ENCODE results near the gene MAB21L4.

Gene MAB21L4

DNA sequence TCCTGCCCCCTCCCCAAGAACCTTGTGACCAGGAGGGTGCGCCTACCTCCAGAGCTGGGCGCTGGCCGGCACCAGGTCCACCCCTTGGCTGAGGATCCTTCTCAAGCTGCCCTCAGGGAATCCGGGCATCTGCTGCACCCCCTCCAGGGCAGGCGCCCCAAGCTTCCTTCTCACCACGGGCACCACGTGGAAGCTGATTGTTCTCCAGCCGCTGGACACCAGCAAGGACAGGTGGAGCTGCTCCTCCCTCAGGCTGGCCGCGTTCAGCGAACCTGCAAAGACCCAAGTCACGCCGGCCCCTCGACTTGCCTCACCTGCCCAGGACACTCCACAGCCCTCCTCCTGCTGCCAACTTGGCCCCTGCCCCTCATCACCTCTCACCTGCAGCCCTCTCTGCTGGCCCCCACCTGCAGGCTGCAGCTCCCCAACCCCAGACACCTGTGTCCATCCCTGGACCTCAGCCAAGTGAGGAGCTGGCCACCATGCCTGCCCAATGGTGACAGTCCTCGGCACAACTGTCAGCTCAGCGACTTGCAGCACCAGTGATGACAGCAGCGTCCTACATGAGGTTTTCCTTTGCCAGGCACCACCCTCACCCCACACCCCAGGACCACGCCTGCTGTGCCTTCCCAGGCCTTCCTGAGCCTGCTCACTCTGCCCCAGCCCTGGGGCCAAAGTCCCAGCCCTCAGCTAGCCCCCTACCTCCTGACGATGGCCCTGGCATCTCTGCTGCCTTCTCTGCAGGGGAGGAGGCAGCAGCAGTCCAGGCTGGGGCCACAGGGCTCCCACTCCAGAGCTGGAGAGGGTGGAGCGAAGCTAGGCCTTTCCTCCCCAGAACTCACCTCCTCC is 4.2 kb downstream of the MAB21L4 start:
- no peaks in the 10 kb centered on the region for H3K4me1 ChIP-seq

GRCh38 chr2:240890691-240891090 is 5.3 kb downstream of the MAB21L4 start:
- TF ChIP-seq, protein P1, sequence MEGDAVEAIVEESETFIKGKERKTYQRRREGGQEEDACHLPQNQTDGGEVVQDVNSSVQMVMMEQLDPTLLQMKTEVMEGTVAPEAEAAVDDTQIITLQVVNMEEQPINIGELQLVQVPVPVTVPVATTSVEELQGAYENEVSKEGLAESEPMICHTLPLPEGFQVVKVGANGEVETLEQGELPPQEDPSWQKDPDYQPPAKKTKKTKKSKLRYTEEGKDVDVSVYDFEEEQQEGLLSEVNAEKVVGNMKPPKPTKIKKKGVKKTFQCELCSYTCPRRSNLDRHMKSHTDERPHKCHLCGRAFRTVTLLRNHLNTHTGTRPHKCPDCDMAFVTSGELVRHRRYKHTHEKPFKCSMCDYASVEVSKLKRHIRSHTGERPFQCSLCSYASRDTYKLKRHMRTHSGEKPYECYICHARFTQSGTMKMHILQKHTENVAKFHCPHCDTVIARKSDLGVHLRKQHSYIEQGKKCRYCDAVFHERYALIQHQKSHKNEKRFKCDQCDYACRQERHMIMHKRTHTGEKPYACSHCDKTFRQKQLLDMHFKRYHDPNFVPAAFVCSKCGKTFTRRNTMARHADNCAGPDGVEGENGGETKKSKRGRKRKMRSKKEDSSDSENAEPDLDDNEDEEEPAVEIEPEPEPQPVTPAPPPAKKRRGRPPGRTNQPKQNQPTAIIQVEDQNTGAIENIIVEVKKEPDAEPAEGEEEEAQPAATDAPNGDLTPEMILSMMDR (IDR thresholded peaks at IDR 0.05), result no peak
- H3K27me3 ChIP-seq (ENCODE audit: control insufficient read depth, insufficient read depth, low read length), result no peaks in the 10 kb centered on the region
- no peaks in the 10 kb centered on the region for H3K9me3 ChIP-seq (ENCODE audit: control insufficient read depth, low read length)
- H3K9ac ChIP-seq, result no peak overlapping the region
- H3K4me2 ChIP-seq (ENCODE audit: low read length), result no peak overlapping the region
- H3K79me2 ChIP-seq, result no peaks in the 10 kb centered on the region
- H3K4me1 ChIP-seq, result no peaks in the 10 kb centered on the region
- no peak overlapping the region for H3K27ac ChIP-seq
- H3K4me3 ChIP-seq (ENCODE audit: low read depth, low read length), result no peak overlapping the region
- H2AFZ ChIP-seq, result no peak overlapping the region
- H3K36me3 ChIP-seq (ENCODE audit: control insufficient read depth, insufficient read depth, low read length), result no peaks in the 10 kb centered on the region

More for the DNA sequence above, 4.2 kb downstream of the MAB21L4 start:
- H3K27me3 ChIP-seq (ENCODE audit: control insufficient read depth, insufficient read depth, low read length), result no peaks in the 10 kb centered on the region
- no peak overlapping the region for H3K4me2 ChIP-seq (ENCODE audit: low read length)
- no peaks in the 10 kb centered on the region for H3K9me3 ChIP-seq (ENCODE audit: control insufficient read depth, low read length)
- no peak overlapping the region for H3K9ac ChIP-seq
- no peak overlapping the region for H3K27ac ChIP-seq
- H3K79me2 ChIP-seq, result no peaks in the 10 kb centered on the region
- TF ChIP-seq, protein P1 (IDR thresholded peaks at IDR 0.05), result no peak
- no peak overlapping the region for H3K4me3 ChIP-seq (ENCODE audit: low read depth, low read length)
- H3K36me3 ChIP-seq (ENCODE audit: control insufficient read depth, insufficient read depth, low read length), result no peaks in the 10 kb centered on the region
- no peak overlapping the region for H2AFZ ChIP-seq

DNA sequence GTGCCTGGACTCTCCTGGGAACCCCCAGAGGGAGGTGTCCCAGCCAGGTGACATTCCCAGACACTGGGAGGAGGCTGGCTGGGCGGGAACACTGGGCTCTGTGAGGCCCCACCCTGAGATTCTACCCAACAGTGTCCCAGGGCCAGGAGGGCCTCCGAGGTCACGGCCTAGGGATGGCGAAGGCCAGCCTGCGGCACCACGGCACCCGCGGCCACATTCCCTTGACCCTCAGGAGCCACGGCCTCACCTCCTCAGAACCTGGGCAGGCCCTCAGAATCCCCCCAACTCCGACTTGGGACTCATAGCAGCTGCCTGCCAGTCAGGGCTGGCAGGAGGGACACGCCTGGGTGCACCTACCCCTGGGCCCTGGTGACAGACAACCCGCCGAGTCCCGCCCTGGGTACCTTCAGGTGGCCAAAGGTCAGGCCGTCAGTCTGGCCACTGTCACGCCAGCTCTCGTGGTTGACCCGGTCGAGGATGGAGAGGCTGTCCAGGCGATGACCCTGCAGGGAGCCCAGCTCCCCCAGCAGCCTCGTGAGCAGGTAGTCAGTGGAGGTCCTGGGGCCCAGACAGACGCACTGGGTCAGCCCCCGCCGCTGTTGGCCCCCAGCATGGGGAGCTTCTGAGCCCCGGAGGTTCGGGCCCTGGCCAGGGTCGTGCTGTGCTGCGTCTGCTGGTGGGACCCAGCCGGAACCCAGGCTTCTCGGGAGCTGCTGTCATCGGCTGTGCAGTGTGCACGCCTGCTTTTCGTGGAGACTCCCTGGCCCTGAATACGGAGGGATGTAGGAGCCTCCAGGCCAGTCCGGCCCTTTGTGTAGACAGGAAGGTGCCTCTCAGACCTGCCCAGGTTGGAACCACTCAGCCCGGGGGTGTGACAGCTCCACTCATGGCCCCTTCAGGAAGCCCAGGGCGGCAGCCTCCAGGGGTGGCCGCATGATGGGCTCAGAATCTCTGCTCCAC is 6.1 kb downstream of the MAB21L4 start:
- H3K9me3 ChIP-seq (ENCODE audit: control insufficient read depth, low read length), result no peaks in the 10 kb centered on the region
- H3K27me3 ChIP-seq (ENCODE audit: control insufficient read depth, insufficient read depth, low read length), result no peaks in the 10 kb centered on the region
- no peak overlapping the region for H3K4me2 ChIP-seq (ENCODE audit: low read length)
- H3K9ac ChIP-seq, result no peak overlapping the region
- TF ChIP-seq, protein P1 (IDR thresholded peaks at IDR 0.05), result no peak
- no peaks in the 10 kb centered on the region for H3K79me2 ChIP-seq
- no peak overlapping the region for H3K27ac ChIP-seq
- no peaks in the 10 kb centered on the region for H3K4me1 ChIP-seq
- H2AFZ ChIP-seq, result no peak overlapping the region
- no peak overlapping the region for H3K4me3 ChIP-seq (ENCODE audit: low read depth, low read length)
- H3K36me3 ChIP-seq (ENCODE audit: control insufficient read depth, insufficient read depth, low read length), result no peaks in the 10 kb centered on the region

DNA sequence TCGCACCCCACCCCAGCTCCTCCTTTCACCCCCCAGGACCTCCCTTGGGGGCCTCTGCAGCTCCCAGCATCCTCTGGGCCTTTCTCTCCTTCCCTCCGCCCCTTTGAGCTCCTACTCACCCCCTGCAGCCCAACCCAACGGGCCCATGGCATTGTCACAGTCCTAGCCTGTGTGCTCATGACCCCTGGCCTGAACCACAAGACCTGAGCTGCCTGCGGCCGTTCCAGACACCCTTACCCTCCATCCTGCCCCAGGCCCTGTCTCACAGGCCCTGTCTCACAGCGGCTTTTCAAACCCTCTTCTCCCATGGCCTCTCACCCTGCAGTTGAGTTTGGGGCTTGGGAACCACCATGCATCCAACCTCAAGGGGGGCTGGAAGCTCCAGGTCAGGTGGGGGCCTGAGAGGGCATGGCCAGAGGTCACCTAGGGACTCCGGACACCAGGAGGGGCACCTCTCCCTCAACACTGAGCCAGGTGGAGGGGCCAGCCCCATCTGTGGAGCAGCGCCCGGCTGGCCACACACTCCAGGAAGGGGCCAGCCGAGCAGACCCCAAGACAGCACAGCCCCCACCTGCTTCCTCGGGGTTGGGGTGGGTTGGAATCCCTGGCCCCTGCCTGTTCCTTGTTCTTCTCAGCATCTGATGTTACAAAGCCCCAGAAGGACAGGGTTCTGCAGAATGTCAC is 6.9 kb downstream of the MAB21L4 start:
- TF ChIP-seq, protein P1 (IDR thresholded peaks at IDR 0.05), result no peak
- Histone ChIP-seq H3K27ac (no peak overlapping the region), H3K9ac (no peak overlapping the region), H3K36me3 (ENCODE audit: control insufficient read depth, insufficient read depth, low read length) (no peaks in the 10 kb centered on the region), H3K79me2 (no peaks in the 10 kb centered on the region), H3K4me1 (no peaks in the 10 kb centered on the region), H3K4me2 (ENCODE audit: low read length) (no peak overlapping the region), H2AFZ (no peak overlapping the region), H3K4me3 (ENCODE audit: low read depth, low read length) (no peak overlapping the region), H3K27me3 (ENCODE audit: control insufficient read depth, insufficient read depth, low read length) (no peaks in the 10 kb centered on the region), H3K9me3 (ENCODE audit: control insufficient read depth, low read length) (no peaks in the 10 kb centered on the region)
